LNCAP (cell line): ENCODE data around the gene TCTN2.

ENCODE experiments used
- CTCF ChIP-seq: fragments of 450-650 bp; IDR thresholded peaks from 2 replicates; pipeline ENCODE4 v1.5.1; 2017; ENCODE audit warnings: mild to moderate bottlenecking

TCTN2 gene

GRCh38 chr12:123696207-123696606 lies 25.3 kb downstream of the TCTN2 start:
- TF ChIP-seq CTCF, result no peak

GRCh38 chr12:123696646-123697045 lies 25.7 kb downstream of the TCTN2 start:
- no peak for TF ChIP-seq CTCF

GRCh38 chr12:123705935-123706334 lies 35.0 kb downstream of the TCTN2 start:
- no peak for TF ChIP-seq CTCF

GRCh38 chr12:123707466-123707865 lies 36.6 kb downstream of the TCTN2 start:
- TF ChIP-seq CTCF, result no peak

GRCh38 chr12:123712780-123713319 lies 41.9 kb downstream of the TCTN2 start:
- no peak for TF ChIP-seq CTCF

GRCh38 chr12:123713398-123713797 lies 42.5 kb downstream of the TCTN2 start:
- TF ChIP-seq CTCF, result no peak

- TF ChIP-seq CTCF, result no peak
These were observed 43.1 kb downstream of the TCTN2 start for GRCh38 chr12:123713823-123714585.
